Mucosa of descending colon (tissue), 3 donors: ENCODE results near the gene VPS50. TPM values are rescaled to one million over a fixed set of nuclear protein-coding genes. Genes with fewer than 3 reads are reported as not detected.
"Not testable (repeated sequence)": the region's sequence is repeated elsewhere in the genome, so short reads cannot be mapped to it uniquely, and the experiment has no call there.

ENCODE experiments used
- ATAC-seq: fragments of 200-7000 bp; cut with Tn5 transposase; one replicate; pipeline ENCODE4 v1.9.1; 2020; ENCODE audit warnings: mild to moderate bottlenecking, moderate library complexity
- DNase-seq, 3 donors: peaks; one replicate each; pipeline ENCODE4 v3.0.0-alpha.2; 2020
- H3K36me3 ChIP-seq: fragments of 200-600 bp; one replicate; pipeline ENCODE4 v1.8.0; 2021; ENCODE audit warnings: low read depth, mild to moderate bottlenecking
- H3K4me1 ChIP-seq: fragments of 200-600 bp; one replicate; pipeline ENCODE4 v1.8.0; 2021; ENCODE audit warnings: low read depth, mild to moderate bottlenecking
- H3K4me3 ChIP-seq: fragments of 200-600 bp; one replicate; pipeline ENCODE4 v1.8.0; 2021; ENCODE audit warnings: mild to moderate bottlenecking
- H3K9me3 ChIP-seq: fragments of 200-600 bp; one replicate; pipeline ENCODE4 v1.8.0; 2021; ENCODE audit warnings: mild to moderate bottlenecking
- CTCF ChIP-seq: fragments of 200-600 bp; IDR thresholded peaks from one replicate; pipeline ENCODE4 v1.8.0; 2022; ENCODE audit warnings: antibody characterized with exemption, mild to moderate bottlenecking
- intact Hi-C, 2 donors: fragments of 100-400 bp; cut with DNase I in 1 of 2; cut with micrococcal nuclease in 1 of 2; formaldehyde crosslinking; loops; one replicate each; pipeline versions ENCODE4 v1.11.0 to v1.11.1; 2022; cut with DNase I, micrococcal nuclease
- total RNA-seq, 3 donors: library from RNA; stranded (reverse); fragmentation: NEBNext Ultra II Directional in 2 of 3; extraction: Animal tissue kit (Norgen Biotek cat#: 25700) in 2 of 3; gene quantifications; one replicate each; pipeline versions ENCODE4 v1.2.1 to v1.2.4, GENCODE V29; 2021 to 2023
- donor health status: DM: no; HTN: no; CAD: no; lungs with moderate emphysema.
- donor health status: DM: no; HTN: no; CAD: no.
- donor health status: DM: no; HTN: yes; CAD: no.

The VPS50 gene
- total RNA-seq, 3 donors from 2014 or later = 24.6 to 42.4 (median 30.2) TPM

- H3K4me1 ChIP-seq = no peaks in the 10 kb centered on the region
- no peak for ATAC-seq
- intact Hi-C loops = no loop called here
Observed at GRCh38 chr7:93337052-93337451, 104.9 kb downstream of the VPS50 start.

GRCh38 chr7:93342178-93342577 is 110.0 kb downstream of the VPS50 start:
- H3K4me3 ChIP-seq, intact Hi-C loops, H3K4me1 ChIP-seq, H3K9me3 ChIP-seq, DNase-seq, H3K36me3 ChIP-seq, ATAC-seq: not testable (repeated sequence)

More at GRCh38 chr7:93337052-93337451, 104.9 kb downstream of the VPS50 start:
- DNase-seq = no peak
- no peaks in the 10 kb centered on the region for H3K9me3 ChIP-seq
- no peak overlapping the region for H3K4me3 ChIP-seq
- TF ChIP-seq CTCF = no peak
- H3K36me3 ChIP-seq = no peaks in the 10 kb centered on the region

GRCh38 chr7:93350338-93350737 is 118.2 kb downstream of the VPS50 start:
- no peak for TF ChIP-seq CTCF
- H3K9me3 ChIP-seq = no peaks in the 10 kb centered on the region
- H3K4me1 ChIP-seq = no peaks in the 10 kb centered on the region
- DNase-seq (no peak), ATAC-seq (no peak)
- no peak overlapping the region for H3K4me3 ChIP-seq
- no peaks in the 10 kb centered on the region for H3K36me3 ChIP-seq
- intact Hi-C loops = no loop called here

GRCh38 chr7:93352881-93353280 is 120.7 kb downstream of the VPS50 start:
- Histone ChIP-seq H3K4me1 (no peaks in the 10 kb centered on the region), H3K36me3 (no peaks in the 10 kb centered on the region), H3K9me3 (no peaks in the 10 kb centered on the region), H3K4me3 (no peak overlapping the region)
- ATAC-seq = no peak
- no peak for TF ChIP-seq CTCF
- intact Hi-C loops = no loop called here
- no peak for DNase-seq

- DNase-seq (no peak), ATAC-seq (no peak)
- Histone ChIP-seq H3K36me3 (no peaks in the 10 kb centered on the region), H3K4me3 (no peak overlapping the region), H3K9me3 (no peaks in the 10 kb centered on the region), H3K4me1 (no peaks in the 10 kb centered on the region)
- no peak for TF ChIP-seq CTCF
- intact Hi-C loops = no loop called here
Observed at GRCh38 chr7:93354815-93355214, 122.6 kb downstream of the VPS50 start.

- H3K4me3 ChIP-seq = no peak overlapping the region
- no peaks in the 10 kb centered on the region for H3K9me3 ChIP-seq
- no peak for DNase-seq
- no peak for TF ChIP-seq CTCF
- no peaks in the 10 kb centered on the region for H3K36me3 ChIP-seq
- intact Hi-C loops = no loop called here
- no peaks in the 10 kb centered on the region for H3K4me1 ChIP-seq
- no peak for ATAC-seq
Observed at GRCh38 chr7:93359520-93360198, 127.5 kb downstream of the VPS50 start.
